HG02610 (cell line): ENCODE data around the gene PLCXD1.

Source experiments
- ATAC-seq: cut with Tn5 transposase; IDR thresholded peaks from one replicate; pipeline ENCODE4 v1.9.1; 2021; ENCODE audit warnings: mild to moderate bottlenecking, moderate library complexity; ENCODE audit not compliant: unreplicated experiment

The PLCXD1 gene

GRCh38 chrX:333611-334311 is 52.6 kb downstream of the PLCXD1 start:
- ATAC-seq = no peak

DNA sequence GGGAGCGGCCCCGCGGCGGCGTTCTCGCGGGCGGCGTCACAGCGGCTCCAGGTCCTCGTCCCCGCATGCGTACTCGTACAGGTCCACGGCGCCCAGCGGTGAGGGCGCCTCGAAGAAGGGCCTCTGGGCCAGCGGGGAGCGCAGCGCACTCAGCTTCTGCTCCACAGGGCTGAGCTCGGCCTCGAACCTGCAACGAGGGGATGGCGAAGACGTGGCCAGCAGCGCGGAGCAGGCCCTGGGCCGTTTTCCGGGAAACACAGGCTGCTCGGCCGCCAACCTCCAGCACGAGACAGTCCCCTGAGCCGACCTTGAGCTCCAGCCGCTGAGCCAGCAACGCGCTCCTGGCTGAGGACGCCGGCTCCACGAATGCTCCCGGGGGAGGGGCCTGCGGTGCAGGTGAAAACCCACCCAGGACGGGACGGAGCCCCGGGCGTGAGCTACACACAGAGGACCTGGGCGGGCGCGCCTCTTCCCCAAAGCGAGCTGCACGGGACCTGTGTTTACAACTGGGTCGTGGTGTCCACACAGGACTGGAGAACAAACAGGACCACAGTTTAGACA is 53.2 kb downstream of the PLCXD1 start:
- ATAC-seq = no peak

- no peak for ATAC-seq
These were observed 54.0 kb downstream of the PLCXD1 start for GRCh38 chrX:334971-335757.

DNA sequence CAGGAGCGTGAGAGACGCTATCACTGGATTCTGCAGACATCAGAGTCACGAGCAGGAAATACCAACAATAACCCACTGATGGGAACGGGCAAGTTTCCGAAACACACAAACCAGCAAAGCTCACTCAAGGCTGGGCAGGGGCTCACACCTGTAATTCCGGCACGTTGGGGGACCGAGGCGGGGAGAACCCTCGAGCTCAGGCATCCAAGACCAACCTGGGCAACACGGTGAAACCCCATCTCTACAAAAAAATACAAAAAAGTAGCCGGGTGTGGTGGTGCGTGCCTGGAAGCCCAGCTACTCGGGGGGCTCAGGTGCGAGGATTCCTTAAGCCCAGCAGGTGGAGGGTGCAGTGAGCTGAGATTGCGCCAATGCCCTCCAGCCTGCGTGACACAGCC is 54.6 kb downstream of the PLCXD1 start:
- no peak for ATAC-seq

DNA sequence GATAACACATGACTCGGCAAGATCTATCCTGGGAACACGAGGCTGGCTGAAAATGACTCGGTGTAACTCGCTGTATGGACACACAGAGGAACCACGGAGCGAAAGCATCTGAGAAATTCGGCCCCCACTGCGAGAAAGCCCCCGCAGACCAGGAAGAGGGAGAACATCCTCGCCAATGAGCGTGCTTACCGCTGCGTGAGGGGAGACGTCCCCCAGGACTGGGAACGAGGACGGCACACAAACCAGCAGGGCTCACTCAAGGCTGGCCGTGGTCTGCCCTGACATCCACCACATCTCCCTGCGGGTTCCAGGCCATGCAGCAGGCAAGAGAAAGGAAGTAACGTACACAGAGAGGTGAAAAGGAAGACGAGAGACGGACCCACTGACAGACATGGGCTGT is 55.0 kb downstream of the PLCXD1 start:
- ATAC-seq = no peak

DNA sequence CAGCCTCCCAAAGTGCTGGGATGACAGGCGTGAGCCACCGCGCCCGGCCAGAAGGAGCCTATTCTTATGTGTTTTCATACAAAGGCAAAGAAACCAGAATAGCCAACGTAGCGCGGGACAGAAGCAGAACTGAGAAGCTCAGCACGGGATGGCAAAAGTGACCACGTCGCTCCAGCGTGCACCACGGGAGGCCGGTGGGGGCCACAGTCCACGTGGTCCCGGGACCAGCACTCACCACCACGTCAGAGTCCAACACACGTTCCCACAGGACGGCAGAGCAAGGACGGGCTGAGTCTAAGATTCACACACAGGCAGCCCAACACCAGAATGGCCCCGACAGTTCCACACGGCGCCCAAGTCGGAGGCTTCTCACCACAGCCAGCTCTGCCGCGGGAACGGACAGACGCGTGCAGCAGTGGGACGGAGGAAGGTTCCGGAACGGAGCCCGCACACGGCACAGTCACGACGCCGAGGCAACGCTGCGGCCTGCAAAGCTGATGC is 56.2 kb downstream of the PLCXD1 start:
- ATAC-seq = no peak

GRCh38 chrX:338281-338835 is 57.2 kb downstream of the PLCXD1 start:
- no peak for ATAC-seq

GRCh38 chrX:338836-339400 is 57.7 kb downstream of the PLCXD1 start:
- no peak for ATAC-seq

DNA sequence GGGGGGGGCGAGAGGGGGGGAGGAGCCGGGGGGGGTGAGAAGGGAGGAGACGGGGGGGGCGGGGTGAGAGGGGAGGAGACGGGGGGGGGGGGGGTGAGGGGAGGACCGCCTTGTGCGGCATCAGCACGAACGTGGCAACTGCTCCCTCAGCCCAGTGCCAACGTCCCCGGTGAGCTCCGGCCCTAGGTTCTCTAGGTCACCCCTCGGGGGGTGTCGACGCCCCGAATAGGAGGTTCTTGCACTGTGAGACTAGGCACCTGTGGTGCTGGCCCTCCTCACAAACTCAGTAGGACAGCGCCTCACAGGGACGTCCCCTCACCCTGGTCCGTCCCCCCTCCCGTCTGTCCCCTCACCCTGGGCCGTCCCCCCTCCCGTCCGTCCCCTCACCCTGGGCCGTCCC is 58.9 kb downstream of the PLCXD1 start:
- no peak for ATAC-seq

DNA sequence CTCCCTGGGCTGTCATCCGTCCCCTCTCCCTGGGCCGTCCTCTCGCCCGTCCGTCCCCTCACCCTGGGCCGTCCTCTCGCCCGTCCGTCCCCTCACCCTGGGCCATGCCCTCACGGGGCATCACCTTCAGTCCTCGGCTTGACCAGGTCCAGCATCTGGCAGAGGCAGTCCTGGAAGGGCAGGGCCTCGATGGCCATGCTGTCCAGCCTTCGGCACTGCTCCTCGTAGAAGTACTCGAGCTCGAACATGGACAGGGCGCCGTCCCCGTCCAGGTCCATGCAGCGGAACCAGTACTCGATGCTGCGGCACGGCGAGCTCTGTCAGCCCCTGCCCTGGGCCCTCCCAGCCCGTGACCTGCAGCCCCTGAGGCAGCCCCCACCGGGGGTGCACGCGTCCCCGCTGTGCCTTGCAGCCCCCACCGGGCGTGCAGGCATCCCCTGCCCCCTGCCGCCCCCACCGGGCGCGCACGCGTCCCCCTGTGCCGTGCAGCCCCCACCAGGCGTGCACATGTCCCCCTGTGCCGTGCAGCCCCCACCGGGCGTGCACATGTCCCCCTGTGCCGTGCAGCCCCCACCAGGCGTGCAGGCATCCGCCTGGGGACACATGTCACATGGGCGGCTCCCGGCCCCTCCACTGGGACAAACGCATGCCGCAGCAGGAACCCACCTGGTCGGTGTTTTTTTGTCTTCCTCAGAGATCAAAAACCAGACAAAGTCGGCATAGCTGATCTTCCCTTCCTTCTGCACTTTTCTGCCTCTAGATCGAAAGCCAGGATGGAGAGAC is 59.7 kb downstream of the PLCXD1 start:
- no peak for ATAC-seq

DNA sequence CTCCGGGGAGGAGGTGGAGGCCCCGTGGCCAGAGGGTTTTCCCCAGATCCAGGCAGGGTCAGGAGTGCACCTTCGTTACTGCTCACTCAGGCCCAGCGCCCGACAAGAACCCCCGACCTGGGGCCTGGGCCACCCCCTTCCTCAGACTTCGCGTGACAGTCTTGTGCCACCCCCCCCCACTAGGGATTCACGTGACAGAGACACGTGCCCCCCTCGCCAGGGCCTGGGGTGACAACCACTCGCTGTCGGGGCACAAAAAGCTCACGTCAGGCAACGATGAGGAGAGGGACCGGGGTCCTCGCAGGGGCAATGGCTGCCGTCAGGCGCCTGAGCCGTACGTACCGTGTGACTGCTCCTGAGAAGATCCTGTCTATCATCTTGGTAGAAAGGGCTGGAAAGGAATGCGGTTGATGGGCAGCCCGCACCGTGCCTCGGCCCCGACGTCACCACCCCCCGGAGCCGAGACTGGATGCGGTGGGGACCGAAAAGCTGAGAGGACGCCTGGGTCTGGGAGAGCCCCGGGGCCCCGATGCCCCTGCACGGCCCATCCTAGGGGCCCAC is 60.4 kb downstream of the PLCXD1 start:
- ATAC-seq = no peak

DNA sequence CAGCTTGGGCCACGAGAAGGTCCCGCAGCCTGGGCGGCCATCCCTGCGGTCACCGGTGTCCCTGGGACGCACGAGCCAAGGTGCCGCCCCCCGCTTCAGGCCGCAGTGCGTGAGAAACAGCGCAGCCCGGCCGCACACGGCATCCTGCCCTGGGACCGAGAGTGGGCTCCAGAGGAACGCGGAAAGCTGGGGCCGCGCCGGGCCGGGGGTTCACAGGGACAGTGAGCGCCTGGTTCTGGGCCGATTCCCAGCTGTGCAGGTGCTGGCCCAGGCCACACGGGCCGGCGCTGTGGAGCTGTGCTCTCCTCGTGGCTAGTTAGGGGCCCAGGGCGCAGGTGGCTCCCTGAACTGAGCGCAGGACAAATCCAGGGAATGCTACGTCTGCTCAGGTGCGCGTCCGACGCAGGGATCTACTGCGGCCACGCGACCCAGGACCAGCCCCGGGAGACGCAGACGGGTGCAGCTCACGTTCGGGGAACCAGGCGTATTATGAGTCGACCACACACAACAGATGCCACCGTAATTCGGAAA is 63.3 kb downstream of the PLCXD1 start:
- no peak for ATAC-seq

DNA sequence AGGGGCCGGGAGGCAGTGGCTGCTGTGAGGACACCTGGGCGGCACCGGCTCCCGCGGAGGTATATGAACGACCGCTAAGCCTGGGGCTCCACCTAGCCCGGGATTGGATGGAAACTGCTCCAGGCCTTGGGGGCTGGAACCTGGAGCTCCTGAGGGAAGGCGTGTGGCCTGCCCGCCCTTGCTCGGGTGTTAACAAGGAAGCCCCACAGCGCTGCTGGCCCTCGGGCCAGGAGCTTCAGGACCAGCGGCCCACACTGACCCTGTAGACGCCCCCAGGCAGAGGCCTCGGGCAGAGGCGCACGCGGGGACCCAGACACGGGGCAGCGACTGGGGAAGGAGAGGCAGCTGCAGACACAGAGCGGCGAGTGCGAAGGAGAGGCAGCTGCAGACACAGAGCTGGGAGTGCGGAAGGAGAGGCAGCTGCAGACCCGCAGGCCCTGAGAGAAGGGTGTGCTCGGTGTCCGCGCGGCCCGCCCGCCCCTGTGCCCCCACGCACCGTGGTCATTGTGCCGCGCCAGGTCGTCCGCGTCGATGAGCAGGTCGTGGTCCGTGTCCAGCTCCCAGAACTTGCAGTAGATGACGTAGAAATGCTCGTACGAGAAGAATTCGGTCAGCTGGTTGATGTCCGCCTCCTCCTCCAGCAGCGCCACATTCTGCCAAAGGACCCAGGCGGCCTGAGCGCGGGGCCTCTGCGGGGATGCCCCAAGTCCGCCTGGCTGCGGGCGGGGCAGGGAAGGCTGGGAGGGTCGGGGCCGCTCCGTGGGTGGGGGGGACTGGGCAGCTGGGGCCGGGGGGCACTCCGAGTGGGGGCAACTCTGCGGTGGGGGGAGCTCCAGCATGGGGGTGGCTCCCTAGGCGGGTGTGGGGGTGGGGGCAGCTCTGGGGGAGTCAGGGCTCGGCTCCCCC is 64.1 kb downstream of the PLCXD1 start:
- ATAC-seq = no peak

- ATAC-seq = no peak
These were observed 65.0 kb downstream of the PLCXD1 start for GRCh38 chrX:346034-346813.

- no peak for ATAC-seq
These were observed 66.4 kb downstream of the PLCXD1 start for GRCh38 chrX:347351-348117.

GRCh38 chrX:348461-349117 is 67.4 kb downstream of the PLCXD1 start:
- no peak for ATAC-seq

- ATAC-seq = no peak
These were observed 68.0 kb downstream of the PLCXD1 start for GRCh38 chrX:349196-349595.
